Astrocyte (in vitro differentiated cells and primary cell): Measurements from ENCODE around the gene FGFRL1. TPM values are rescaled to one million over a fixed set of nuclear protein-coding genes. Genes with fewer than 3 reads are reported as not detected.

Experiments
- DNase-seq: peaks from one replicate; pipeline ENCODE4 v3.0.0-alpha.2; 2010; ENCODE audit warnings: low read depth
- FAIRE-seq: peaks from 2 replicates; lab custom pipeline; 2011; peaks lifted over from hg19 to GRCh38; lab: Jason Lieb, UNC
- H2AFZ ChIP-seq: 2 replicates; pipeline ENCODE4 v1.6.0; 2012; ENCODE audit warnings: low read depth, low read length, inconsistent platforms
- H3K27ac ChIP-seq: 2 replicates; pipeline ENCODE4 v1.5.1; 2011; ENCODE audit warnings: low read depth, low read length, inconsistent platforms
- H3K27me3 ChIP-seq: 2 replicates; pipeline ENCODE4 v1.6.0; 2011; ENCODE audit warnings: low read length, inconsistent platforms; ENCODE audit not compliant: insufficient read depth
- H3K36me3 ChIP-seq: 2 replicates; pipeline ENCODE4 v1.5.1; 2011; ENCODE audit warnings: low read length, inconsistent platforms; ENCODE audit not compliant: insufficient read depth
- H3K4me1 ChIP-seq: 2 replicates; pipeline ENCODE4 v1.5.1; 2011; ENCODE audit warnings: low read length, inconsistent platforms; ENCODE audit not compliant: insufficient read depth
- H3K4me2 ChIP-seq: 2 replicates; pipeline ENCODE4 v1.6.0; 2012; ENCODE audit warnings: low read length, inconsistent platforms
- H3K4me3 ChIP-seq: 2 replicates; pipeline ENCODE4 v1.5.1; 2011; ENCODE audit warnings: low read depth, mild to moderate bottlenecking, low read length, inconsistent platforms; ENCODE audit not compliant: insufficient read depth
- H3K79me2 ChIP-seq: 2 replicates; pipeline ENCODE4 v1.6.0; 2012; ENCODE audit warnings: mild to moderate bottlenecking, low read length, inconsistent platforms; ENCODE audit not compliant: insufficient read depth
- H3K9ac ChIP-seq: 2 replicates; pipeline ENCODE4 v1.6.0; 2012; ENCODE audit warnings: mild to moderate bottlenecking, low read length, inconsistent platforms
- H3K9me3 ChIP-seq: 2 replicates; pipeline ENCODE4 v1.5.1; 2012; ENCODE audit warnings: low read depth, mild to moderate bottlenecking, low read length, inconsistent platforms; ENCODE audit not compliant: insufficient read depth
- H4K20me1 ChIP-seq: 2 replicates; pipeline ENCODE4 v1.6.0; 2012; ENCODE audit warnings: low read length, inconsistent platforms; ENCODE audit not compliant: insufficient read depth
- H3K27ac Mint-ChIP-seq: one replicate; pipeline ENCODE4 v1.8.0; 2021; ENCODE audit warnings: mild to moderate bottlenecking, mixed read lengths; ENCODE audit not compliant: unreplicated experiment
- H3K27me3 Mint-ChIP-seq: one replicate; pipeline ENCODE4 v1.8.0; 2021; ENCODE audit warnings: low read depth, mixed read lengths; ENCODE audit not compliant: unreplicated experiment
- H3K36me3 Mint-ChIP-seq: one replicate; pipeline ENCODE4 v1.8.0; 2021; ENCODE audit warnings: low read depth, mixed read lengths; ENCODE audit not compliant: unreplicated experiment
- H3K4me1 Mint-ChIP-seq: one replicate; pipeline ENCODE4 v1.8.0; 2021; ENCODE audit warnings: low read depth, mixed read lengths; ENCODE audit not compliant: unreplicated experiment
- H3K4me3 Mint-ChIP-seq: one replicate; pipeline ENCODE4 v1.8.0; 2021; ENCODE audit warnings: mild to moderate bottlenecking, moderate library complexity, mixed read lengths; ENCODE audit not compliant: unreplicated experiment
- H3K9me3 Mint-ChIP-seq: one replicate; pipeline ENCODE4 v1.8.0; 2021; ENCODE audit warnings: mild to moderate bottlenecking, mixed read lengths; ENCODE audit not compliant: unreplicated experiment
- EZH2 ChIP-seq: IDR thresholded peaks from 2 replicates; pipeline ENCODE4 v1.6.1; 2012; ENCODE audit warnings: mild to moderate bottlenecking, low read length, inconsistent platforms; ENCODE audit not compliant: insufficient read depth
- total RNA-seq: library from RNA; stranded (reverse); gene quantifications from 2 replicates; pipeline ENCODE4 v1.2.1, GENCODE V29; 2021
- TF ChIP-seq, protein P1 (sequence below): IDR thresholded peaks from 2 replicates; pipeline ENCODE4 v1.5.1; 2011; ENCODE audit warnings: low read depth, mild to moderate bottlenecking, inconsistent platforms, low read length, moderate library complexity; ENCODE audit not compliant: insufficient read depth

The FGFRL1 gene
- total RNA-seq, 1 donor from 2014 or later: 64.2 TPM

DNA sequence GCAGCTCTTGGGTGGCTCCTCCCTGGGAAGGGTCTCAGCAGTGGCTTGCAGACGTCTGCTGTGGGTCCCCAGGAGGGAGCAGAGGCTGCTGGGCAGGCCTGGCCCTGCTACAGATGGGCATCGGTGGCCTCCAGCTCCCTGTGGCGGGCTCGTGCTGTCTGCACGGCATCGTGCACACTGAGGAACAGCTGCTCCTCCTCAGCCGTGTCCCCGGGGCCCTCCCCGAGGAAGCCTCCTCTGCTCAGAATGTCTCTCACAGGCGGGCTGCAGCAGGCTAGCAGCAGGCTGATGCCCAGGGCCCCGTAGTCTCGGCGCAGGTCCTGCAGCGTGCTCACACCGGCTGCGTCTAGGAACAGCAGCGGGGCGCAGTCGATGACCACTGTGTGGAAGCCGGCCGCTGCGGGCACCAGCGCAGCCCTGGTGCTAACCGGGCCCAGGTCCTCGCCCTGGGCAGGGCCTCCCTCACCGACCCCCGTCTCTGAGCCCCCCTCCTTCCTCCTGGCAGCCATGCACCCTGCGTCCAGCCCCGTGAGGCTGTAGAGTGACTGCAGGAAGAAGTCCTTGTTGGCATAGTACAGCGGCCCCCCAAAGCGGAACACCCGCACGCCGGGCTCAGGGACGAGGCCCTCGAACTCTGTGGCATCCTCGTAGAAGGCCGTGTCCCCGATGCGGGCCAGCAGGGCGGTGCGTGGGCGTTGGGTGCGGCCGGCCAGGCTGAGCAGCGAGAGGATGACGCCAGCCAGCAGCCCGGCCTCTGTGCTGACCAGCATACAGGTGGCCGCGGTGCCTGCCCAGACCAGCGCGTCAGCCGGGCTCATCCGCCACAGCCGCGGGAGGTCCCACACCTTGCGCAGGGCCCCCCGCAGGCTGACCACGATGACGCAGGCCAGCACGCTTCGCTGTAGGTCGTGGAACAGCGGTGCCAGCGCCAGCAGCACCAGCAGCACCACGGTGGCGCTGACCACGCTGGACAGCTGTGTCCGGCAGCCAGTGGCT is 22.4 kb upstream of the FGFRL1 start:
- no peak overlapping the region for H3K4me3 Mint-ChIP-seq
- TF ChIP-seq, protein P1, sequence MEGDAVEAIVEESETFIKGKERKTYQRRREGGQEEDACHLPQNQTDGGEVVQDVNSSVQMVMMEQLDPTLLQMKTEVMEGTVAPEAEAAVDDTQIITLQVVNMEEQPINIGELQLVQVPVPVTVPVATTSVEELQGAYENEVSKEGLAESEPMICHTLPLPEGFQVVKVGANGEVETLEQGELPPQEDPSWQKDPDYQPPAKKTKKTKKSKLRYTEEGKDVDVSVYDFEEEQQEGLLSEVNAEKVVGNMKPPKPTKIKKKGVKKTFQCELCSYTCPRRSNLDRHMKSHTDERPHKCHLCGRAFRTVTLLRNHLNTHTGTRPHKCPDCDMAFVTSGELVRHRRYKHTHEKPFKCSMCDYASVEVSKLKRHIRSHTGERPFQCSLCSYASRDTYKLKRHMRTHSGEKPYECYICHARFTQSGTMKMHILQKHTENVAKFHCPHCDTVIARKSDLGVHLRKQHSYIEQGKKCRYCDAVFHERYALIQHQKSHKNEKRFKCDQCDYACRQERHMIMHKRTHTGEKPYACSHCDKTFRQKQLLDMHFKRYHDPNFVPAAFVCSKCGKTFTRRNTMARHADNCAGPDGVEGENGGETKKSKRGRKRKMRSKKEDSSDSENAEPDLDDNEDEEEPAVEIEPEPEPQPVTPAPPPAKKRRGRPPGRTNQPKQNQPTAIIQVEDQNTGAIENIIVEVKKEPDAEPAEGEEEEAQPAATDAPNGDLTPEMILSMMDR: no peak
- TF ChIP-seq EZH2: no peak
- Histone ChIP-seq H3K4me1 (peaks cover 24% of the 10 kb centered on the region), H3K36me3 (no peaks in the 10 kb centered on the region), H3K27me3 (no peaks in the 10 kb centered on the region), H2AFZ (no peak overlapping the region), H3K79me2 (no peaks in the 10 kb centered on the region), H3K9ac (no peak overlapping the region), H3K4me2 (no peak overlapping the region), H3K27ac (no peak overlapping the region), H4K20me1 (peaks cover 9% of the 10 kb centered on the region), H3K4me3 (no peak overlapping the region), H3K9me3 (no peaks in the 10 kb centered on the region)
- no peaks in the 10 kb centered on the region for H3K9me3 Mint-ChIP-seq
- DNase-seq (no peak), FAIRE-seq (no peak)
- peaks cover 3% of the 10 kb centered on the region for H3K36me3 Mint-ChIP-seq
- no peak overlapping the region for H3K27ac Mint-ChIP-seq
- no peaks in the 10 kb centered on the region for H3K27me3 Mint-ChIP-seq
- H3K4me1 Mint-ChIP-seq: peaks cover 8% of the 10 kb centered on the region

DNA sequence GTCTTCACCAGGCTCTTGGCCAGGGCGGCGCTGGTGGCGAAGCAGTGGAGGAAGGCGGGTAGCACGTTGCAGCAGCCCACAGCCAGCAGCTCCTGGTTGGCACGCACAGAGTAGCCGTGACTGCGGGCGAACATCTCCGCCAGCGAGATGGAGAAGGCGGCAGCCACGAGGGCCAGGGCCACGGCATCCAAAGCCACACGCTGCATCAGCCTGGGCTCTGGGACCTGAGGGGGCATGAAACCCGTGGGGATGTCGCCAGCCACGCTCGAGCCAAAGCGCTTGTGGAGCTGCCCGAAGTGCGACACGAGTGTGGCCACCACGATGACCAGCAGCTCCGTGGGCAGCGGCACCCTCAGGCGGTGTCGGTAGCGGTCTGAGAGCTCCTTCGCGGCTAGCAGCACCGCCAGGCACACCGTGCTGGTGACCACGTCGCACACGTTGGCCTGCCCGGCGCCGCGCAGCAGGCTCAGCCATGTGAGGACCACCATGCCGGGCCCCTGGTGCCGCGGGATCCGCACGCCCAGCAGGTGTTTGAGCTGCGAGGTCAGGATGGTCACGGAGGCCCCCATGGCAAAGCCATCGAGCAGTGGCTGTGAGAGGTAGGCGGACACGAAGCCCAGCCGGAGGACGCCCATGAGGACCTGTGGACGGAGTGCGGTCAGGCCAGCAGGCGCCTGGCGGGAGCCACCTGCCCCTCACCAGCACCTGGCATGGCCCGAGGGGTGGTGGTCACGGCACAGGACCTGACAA is 21.5 kb upstream of the FGFRL1 start:
- Histone ChIP-seq H3K4me2 (no peak overlapping the region), H3K4me3 (no peak overlapping the region), H3K9ac (no peak overlapping the region), H3K36me3 (no peaks in the 10 kb centered on the region), H3K4me1 (peaks cover 22% of the 10 kb centered on the region), H3K27me3 (no peaks in the 10 kb centered on the region), H3K79me2 (no peaks in the 10 kb centered on the region), H4K20me1 (peaks cover 9% of the 10 kb centered on the region), H3K27ac (no peak overlapping the region), H3K9me3 (no peaks in the 10 kb centered on the region), H2AFZ (no peak overlapping the region)
- no peaks in the 10 kb centered on the region for H3K27me3 Mint-ChIP-seq
- DNase-seq (no peak), FAIRE-seq (no peak)
- H3K27ac Mint-ChIP-seq: no peak overlapping the region
- peaks cover 8% of the 10 kb centered on the region for H3K4me1 Mint-ChIP-seq
- no peaks in the 10 kb centered on the region for H3K9me3 Mint-ChIP-seq
- peaks cover 3% of the 10 kb centered on the region for H3K36me3 Mint-ChIP-seq
- TF ChIP-seq, protein P1: no peak
- TF ChIP-seq EZH2: no peak
- no peak overlapping the region for H3K4me3 Mint-ChIP-seq
